Activated naive CD4-positive, alpha-beta T cell treated with Interleukin-2 at 50 U/mL for 16 hours (primary cell): ENCODE data around the gene MTF1.
A peak's percentile ranks its signal among the peaks of the same experiment; 100 is the strongest.
"Not testable (repeated sequence)": the region's sequence is repeated elsewhere in the genome, so short reads cannot be mapped to it uniquely, and the experiment has no call there.

Source experiments
- DNase-seq: peaks from one replicate; pipeline ENCODE4 v3.0.0-alpha.2; 2020

MTF1 gene

DNA sequence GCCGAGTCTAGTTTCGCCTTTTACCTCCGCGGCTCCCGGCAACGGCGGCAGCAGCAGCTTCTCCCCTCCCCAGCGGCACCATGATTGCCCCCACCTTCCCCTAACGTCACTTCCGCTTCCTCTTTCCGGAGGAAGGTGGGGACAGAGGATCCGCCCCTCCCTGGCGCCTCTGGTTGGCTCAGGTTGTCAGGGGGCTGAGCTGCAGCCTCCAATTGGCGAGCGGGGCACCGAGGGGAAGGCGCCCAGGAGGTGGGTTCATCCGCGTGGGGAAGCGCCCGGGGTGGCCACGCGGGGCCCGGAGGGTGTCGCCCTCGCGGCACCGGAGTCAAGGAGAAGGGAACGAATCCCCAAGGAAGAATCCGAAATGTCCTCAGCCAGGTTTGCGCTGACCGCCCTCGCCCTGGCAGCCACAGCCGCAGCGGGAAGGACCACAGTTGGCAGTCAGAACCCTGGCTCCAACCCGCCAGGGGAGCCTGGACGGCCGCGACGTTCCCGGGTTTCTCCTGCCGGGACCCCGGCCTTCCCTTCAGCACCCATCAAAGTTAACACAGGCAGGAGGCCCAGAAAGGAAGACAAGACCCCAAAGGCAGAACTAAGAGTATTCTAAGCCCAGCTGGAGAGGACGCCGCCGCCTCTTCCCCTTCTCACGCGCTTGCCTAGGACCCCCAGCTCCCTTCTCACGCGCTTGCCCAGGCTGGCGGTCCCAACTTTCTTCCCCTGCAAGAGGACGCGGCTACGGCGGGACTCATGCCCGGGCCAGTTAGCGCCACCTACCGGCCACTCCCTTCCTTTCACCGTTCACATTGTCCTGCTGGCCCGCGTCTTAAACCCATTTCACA, at the start of gene MTF1:
TSS of gene MTF1 (minus strand) at position 86 of the 839 bp plus-strand sequence. CDS start 1,934 bp downstream, outside the sequence.
- peak; percentile 98 for DNase-seq

DNA sequence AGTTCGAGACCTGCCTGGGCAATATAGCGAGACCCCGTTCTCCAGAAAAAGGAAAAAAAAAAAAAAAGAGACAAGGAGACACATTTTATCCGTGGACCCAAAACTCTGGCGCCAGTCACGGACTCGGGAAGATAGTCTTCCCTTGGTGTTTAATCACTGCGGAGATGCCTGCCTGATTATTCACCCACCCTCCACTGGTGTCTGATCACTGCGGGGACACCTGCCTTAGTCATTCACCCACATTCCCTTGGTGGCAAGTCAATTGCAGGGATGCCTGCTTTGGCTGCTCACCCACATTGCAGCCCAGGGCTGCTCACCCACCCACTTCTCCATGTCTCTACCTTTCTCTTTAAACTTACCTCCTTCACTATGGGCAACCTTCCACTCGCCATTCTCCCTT, 49.1 kb upstream of the MTF1 start:
- DNase-seq: not testable (repeated sequence)

DNA sequence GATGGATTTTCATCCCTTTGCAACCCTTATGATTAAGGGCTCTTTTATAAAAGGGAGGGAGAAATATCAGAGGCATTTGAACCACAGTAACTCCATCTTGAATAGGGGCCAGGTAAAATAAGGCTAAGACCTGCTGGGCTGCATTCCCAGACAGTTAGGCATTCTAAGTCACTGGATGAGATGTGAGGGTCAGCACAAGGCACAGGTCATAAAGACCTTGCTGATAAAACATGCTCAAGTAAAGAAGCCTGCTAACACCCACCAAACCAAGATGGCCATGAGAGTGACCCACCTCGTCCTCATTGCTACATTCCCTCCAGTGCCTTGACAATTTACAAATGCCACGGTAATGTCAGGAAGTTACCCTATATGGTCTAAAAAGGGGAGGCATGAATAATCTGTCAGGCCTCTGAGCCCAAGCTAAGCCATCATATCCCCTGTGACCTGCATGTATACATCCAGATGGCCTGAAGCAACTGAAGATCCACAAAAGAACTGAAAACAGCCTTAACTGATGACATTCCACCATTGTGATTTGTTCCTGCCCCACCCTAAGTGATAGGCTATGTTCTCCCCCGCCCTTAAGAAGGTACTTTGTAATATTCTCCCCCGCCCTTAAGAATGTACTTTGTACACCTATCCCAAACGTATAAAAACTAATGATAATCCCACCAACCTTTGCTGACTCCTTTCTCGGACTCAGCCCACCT, 48.2 kb upstream of the MTF1 start:
- DNase-seq: not testable (repeated sequence)

DNA sequence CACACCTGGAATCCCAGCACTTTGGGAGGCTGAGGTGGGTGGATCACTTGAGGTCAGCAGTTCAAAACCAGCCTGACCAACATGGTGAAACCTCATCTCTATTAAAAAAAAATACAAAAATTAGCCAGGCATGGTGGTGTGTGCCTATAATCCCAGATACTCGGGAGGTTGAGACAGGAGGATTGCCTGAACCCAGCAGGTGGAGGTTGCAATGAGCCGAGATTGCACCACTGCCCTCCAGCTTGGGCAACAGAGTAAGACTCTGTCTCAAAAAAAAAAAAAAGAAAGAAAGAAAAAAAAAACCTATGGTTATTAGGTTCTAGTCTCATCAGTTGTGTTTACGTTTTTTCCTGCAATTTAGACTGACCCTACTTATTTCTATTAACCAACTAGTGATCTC, 47.2 kb upstream of the MTF1 start:
- DNase-seq: not testable (repeated sequence)

DNA sequence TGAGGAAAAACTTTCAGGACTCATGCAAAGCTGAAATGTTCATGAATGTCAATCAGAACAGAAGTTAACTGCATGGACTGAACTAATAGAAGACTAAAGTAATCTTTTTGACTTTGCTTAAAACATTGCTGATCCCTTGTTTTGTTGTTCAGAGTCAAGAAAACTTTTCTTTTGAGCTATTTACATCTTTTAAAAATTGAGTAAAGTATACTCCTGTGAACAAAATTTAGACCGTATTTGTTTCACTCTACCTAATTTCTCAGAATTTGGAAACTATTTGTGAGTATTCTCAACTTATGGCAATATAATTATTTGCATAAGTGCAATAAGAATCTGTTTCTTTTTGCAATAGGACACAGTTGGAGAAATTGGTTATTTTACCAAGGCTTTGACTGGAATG, 46.3 kb upstream of the MTF1 start:
- DNase-seq: no peak

DNA sequence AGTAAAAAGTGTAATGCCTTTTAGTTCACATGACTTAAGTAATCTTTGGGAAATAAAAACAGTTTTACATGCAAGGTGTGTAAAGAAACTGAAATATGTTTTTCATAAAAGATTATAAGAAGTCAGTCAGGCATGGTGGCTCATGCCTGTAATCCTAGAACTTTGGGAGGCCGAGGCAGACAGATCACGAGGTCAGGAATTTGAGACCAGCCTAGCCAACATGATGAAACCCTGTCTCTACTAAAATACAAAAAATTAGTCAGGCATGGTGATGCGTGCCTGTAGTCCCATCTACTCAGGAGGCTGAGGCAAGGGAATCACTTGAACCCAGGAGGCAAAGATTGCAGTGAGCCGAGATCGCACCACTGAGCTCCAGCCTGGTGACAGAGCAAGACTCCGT, 44.5 kb upstream of the MTF1 start:
- DNase-seq: not testable (repeated sequence)

DNA sequence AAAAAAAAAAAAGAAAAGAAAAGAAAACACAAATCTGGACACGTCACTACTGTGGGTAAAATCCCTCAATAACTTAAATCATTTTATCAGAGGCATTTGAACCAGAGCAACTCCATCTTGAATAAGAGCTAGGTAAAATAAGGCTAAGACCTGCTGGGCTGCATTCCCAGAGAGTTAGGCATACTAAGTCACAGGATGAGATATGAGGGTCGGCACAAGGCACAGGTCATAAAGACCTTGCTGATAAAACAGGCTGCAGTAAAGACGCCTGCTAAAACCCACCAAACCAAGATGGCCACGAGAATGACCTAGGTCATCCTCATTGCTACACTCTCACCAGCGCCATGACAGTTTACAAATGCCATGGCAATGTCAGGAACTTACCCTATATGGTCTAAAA, 43.6 kb upstream of the MTF1 start:
- no peak for DNase-seq

DNA sequence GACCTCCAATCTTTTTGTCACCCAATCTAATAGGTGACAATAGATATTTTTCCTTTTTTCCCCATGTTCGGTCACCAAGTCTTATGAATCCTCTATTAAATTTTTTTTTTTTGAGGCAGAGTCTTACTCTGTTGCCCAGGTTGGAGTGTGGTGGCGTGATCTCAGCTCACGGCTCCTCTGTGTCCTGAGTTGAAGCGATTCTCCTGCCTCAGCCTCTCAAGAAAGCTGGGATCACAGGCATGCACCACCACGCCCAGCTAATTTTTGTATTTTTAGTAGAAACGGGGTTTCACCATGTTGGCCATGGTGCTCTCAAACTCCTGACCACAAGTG, 42.5 kb upstream of the MTF1 start:
- no peak for DNase-seq

DNA sequence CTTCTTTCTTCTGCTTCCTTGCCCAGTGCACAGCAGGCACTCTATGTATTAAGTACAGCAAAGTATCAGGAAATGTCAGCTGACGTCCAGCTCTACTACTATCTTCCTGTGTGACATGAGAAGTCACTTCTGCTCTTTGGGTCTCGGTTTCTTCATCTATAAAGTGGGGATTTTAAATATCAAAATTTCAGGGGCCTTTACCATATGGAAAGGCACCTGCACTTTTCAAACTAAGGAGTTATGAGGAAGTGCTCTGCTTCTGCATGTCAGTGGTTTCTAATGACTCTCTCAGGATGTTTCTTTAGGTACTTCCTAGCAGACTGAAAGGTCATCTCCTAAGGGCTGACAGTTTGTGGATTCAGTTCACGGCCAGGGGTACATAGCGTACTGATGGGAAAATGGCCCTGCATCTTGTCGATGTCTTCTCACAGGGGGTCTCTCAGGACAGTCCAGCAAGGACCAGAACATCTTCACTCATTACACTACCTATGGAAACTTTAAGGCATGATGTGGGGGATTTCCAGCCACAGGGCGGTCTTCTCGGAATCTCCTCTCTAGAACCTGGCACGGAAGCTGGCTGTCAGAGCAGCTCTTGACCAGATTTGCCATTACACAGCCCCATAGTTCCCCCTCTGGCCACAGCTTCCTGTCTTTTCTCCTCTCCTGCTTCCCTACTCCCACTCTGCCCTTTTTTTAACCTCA, 42.0 kb upstream of the MTF1 start:
- DNase-seq: no peak

DNA sequence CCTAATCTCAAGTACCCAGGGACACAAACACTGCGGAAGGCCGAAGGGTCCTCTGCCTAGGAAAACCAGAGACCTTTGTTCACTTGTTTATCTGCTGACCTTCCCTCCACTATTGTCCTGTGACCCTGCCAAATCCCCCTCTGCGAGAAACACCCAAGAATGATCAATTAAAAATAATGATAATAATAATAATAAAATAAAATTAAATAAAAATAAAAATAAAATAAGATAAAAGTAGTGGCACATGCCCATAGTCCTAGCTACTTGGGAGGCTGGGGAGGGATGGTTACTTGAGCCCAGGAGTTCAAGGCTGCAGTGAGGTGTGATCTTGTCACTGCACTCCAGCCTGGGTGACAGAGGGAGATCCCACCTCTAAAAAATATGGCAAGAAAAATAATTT, 38.2 kb upstream of the MTF1 start:
- not testable (repeated sequence) for DNase-seq

DNA sequence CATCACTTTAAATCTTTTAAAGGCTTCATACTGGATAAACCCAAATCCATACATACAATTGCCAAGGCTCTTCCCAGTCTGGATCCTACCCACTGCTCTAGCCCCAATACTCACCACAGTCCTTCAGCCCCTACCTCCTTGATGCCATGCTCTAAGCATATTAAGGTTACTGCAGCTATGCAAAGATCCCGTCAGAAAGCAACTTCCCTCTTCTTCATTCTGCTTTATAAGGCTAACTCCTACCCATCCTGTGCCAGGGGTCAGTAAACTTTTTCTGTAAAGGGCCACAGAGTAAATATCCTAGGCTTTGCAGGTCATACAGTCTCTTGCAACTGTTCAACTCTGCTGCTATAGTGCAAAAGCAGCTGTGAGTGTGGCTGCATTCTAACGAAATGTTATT, 34.3 kb upstream of the MTF1 start:
- no peak for DNase-seq

DNA sequence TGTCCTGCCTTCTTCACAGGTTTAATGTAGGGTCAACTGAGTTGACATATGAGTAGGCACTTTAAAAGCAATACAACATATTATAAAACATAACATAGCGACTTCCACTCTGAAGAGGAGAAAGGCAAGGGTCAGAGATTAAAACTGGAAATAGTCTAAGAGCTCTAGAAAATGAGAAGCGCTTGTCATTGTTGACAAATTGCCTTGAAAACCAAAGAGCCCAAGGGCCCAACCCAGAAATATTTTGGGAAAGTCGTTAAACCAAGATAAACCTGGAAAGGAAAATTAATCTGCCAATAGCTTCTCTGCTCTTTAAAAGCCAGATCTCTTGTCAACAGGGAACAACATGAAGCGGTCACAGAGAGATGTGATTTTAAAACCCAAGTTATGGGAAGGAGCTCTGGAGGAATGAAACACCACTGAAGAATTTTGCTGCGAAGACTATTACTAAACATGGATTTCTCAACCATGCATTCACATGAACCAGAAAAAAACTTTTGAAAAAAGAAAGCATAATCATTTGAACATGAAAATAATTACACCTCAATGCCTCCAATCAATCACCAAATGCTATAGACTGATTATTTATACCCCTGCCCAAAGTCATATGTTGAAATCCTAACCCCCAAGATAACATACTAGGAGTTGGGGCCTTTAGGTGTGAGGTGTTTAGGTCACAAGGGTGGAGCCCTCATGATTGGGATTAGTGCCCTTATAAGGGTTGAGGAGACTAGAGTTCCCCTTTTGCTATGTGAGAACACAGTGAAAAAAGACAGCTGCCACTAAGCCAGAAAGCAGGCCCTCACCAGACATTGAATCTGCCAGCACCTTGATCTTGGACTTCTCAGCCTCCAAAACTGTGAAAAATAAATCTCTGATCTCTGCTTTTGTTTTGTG, 33.0 kb upstream of the MTF1 start:
- no peak for DNase-seq

DNA sequence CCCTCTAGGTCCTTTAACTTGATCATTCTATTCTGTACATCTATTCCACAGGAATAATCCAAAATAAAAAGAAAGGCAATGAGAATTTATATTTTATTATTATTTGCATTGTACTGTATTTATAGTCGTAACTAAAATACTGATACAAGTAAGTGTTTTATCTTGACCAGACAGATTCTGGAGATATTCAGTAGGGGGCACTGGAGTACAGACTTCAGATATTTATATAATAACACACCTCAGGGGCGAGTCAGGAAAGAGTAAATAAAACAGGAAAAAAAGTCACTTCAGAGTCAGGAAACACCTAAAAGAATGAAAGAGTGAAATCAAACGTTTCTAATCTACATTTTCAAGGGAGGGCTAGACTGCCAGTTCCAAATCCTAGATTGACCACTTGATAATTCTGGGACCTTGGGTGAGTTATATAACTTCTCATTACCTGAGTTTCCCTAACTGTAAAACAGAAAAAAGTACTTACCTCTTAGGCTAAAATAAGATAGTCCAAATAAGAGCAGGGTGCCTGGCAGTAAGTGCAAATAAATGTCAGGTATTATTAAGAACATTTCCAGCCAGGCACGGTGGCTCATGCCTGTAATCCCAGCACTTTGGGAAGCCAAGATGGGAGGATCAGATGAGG, 31.1 kb upstream of the MTF1 start:
- no peak for DNase-seq

DNA sequence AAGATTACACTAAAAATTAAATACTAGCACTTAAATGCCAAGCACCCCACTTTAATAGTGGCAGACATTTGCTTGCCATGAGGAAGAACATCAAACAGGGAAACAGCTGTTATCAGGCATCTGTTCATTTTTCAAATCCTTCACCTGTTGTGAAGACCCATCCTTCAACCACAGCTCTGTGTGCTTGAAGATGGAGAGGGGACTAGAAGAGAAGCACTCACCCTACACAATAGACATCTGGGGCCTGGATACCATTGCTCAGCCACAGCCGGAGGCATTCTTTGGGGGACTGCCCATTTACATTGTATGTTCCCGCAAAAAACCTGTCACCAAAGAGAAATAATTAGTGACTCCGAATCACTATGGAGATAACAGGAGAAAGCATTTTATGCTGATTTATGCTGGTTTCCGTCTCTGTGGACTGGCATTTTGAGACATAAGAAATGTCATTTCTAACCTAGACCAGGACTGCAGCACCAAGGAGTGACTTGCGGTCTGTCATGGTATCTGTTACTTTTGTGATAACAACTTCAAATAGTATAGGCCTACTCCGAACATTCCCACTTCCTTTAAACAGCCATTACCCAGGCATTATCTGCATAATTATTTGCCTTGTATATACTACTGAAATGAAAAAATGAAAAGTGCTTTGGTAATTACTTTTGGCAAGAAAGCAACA, 28.8 kb upstream of the MTF1 start:
- DNase-seq: no peak

DNA sequence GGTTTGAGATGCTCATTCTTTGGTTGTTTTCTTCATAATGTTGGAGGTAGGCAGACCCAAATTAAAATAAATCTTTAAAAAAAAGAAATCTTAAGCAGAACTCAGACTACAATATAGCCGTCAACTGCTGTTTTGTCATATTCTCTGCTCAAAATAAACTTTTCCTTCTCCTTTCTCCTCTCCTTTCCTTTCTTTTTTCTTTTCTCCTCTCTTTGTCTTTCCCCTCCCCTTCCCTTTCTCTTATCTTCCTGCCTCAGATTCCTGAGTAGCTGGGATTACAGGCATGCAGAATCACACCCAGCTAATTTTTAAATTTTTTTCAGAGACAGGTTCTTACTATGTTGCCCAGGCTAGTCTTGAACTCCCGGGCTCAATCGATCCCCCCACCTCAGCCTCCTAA, 24.8 kb upstream of the MTF1 start:
- DNase-seq: no peak

DNA sequence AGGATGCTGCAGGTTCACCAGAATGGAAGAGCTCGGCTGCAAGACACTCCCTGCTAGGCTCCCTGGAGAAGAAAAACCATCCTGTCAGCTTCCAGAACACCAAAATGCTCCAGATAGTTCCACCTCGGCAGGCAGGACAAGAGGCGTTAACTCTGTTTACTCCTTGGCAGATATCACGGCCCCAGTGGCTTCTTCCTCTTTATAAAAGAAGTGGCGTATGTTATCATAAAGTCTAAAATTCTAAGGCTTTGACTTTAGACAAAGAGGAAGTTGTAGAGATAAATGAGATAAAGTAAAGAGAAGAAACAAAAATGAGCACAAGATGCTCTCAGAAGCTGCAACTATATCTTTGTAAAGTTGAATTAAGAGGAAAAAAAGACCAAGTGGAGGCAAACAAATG, 24.3 kb upstream of the MTF1 start:
- DNase-seq: no peak

DNA sequence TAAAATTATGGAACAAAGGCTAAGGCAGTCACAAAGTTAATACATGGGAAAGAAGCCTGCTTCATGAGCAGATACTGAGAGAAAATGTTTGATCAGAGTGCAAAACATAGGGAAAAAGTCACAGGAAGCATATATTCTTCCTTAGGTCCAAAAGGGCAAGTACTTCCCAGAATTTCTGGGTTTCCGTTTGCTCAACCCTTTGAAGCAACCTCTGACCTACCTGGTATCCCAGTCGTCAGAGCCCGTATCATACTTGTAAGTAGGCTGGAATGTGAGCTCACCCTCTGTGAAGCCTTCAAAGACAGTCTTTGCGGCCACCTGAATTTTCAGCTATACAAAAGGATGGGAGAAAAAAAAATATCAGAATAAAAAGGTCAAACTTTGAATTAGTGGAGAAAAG, 20.5 kb upstream of the MTF1 start:
- no peak for DNase-seq

DNA sequence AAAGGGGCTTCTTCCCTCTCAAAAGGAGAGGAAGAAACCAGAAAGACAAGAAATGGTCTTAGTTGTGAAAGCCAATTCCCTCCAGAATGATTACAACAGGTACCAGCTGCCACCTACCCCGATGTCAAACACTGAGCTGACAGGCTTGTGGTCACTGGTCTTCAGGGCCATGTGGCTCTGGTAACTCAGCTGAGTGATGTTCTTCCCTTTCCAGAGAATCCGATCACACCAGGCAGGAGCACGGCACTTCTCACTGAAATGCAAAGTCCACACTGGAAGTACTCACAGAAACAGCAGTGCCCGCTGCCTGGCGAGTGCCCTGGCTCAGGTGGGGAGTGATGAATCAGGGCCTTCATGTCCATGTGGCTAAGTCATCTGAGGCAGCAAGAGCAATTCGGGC, 18.7 kb upstream of the MTF1 start:
- no peak for DNase-seq

DNA sequence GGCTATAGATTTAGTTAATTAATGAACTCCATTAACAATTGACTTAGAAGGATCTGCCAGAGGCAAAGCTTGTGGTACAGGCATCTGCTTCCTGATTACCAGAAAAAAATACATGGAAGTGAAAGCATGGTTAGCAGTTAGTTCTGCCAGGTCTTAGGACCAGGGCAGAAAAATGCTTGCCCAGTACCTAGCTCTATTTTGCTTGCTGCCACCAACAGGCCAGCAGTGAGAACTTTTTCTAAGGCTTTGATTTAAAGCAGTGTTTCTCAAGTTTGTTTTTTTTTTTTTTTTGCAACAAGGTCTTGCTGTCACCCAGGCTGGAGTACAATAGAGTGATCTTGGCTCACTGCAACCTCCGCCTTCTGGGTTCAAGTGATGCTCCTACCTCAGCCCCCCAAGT, 16.4 kb upstream of the MTF1 start:
- no peak for DNase-seq

DNA sequence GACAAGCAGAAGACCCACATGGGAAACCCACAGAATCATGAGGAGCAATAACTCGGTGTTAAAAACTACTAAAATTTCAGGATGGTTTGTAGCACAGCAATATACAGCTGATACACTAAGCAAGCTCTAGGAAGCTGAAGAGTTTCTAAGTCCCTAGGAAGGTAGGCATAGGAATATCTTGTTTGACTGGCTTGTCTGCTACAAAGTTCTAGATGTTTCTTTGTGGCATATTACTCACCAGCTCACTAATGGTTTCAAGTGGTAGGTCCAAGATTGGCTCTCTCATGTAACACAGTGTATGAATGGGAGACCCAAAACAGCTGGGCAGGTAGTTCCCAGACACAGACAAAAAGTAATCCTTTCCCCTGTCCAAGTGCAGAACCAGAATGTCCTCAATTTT, 13.3 kb upstream of the MTF1 start:
- DNase-seq: no peak

DNA sequence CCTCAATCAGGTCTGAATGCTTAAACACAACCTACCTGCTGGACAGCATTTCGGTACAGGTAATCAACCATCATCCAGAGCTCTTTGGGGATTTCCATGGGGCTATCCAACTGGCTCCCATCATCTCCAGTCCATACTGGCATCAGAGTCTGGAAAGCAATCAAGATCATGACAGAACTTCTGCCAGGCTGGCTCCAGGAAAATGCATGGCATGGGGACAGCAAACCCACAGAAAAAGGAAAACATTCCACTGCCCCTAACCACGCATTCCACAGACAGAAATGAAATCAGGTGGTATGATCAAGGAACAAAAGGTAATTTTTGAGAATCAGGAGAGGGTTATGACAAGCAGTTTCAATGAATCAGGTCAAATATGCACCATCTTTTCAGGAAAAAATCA, 9.1 kb upstream of the MTF1 start:
- DNase-seq: no peak

DNA sequence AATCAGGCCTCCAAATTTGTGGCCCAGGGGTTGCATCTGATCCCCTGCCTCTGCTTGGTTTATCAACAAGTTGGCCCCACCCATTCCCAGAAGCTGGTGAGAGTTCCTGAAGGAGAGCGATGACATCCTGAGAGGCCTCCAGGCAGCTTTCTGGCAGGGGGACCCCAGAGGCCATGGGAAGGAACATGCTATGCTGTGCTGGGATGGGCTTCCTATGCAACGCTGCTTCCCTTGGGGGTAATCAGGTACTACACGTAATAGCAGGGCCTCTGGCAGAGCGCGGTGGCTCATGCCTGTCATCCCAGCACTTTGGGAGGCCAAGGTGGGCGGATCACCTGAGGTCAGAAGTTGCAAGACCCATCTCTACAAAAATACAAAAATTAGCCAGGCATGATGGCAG, 8.4 kb upstream of the MTF1 start:
- no peak for DNase-seq
